ENCODE data around the gene STMN1.
A peak's percentile ranks its signal among the peaks of the same experiment; 100 is the strongest.

The STMN1 gene

GRCh38 chr1:25922056-25922970 is 16.1 kb upstream of the STMN1 start:
- DNase-seq (ENCODE audit: extremely low read depth in 1 of 2, low read depth in 1 of 2): peak in 1 of 2 donors; percentile 12

GRCh38 chr1:25918615-25919014 is 12.4 kb upstream of the STMN1 start:
- no peak for DNase-seq (ENCODE audit: extremely low read depth in 1 of 2, low read depth in 1 of 2)

- DNase-seq (ENCODE audit: extremely low read depth in 1 of 2, low read depth in 1 of 2): no peak
Measured at GRCh38 chr1:25917996-25918395, 11.8 kb upstream of the STMN1 start.

- no peak for DNase-seq (ENCODE audit: extremely low read depth in 1 of 2, low read depth in 1 of 2)
Measured at GRCh38 chr1:25916460-25916859, 10.2 kb upstream of the STMN1 start.

- no peak for DNase-seq (ENCODE audit: extremely low read depth in 1 of 2, low read depth in 1 of 2)
Measured at GRCh38 chr1:25914074-25914995, 8.1 kb upstream of the STMN1 start.

GRCh38 chr1:25913206-25913605 is 7.0 kb upstream of the STMN1 start:
- no peak for DNase-seq (ENCODE audit: extremely low read depth in 1 of 2, low read depth in 1 of 2)

- no peak for DNase-seq (ENCODE audit: extremely low read depth in 1 of 2, low read depth in 1 of 2)
Measured at GRCh38 chr1:25912076-25912831, 6.0 kb upstream of the STMN1 start.

- no peak for DNase-seq (ENCODE audit: extremely low read depth in 1 of 2, low read depth in 1 of 2)
Measured at GRCh38 chr1:25911162-25911561, 4.9 kb upstream of the STMN1 start.

- DNase-seq (ENCODE audit: extremely low read depth in 1 of 2, low read depth in 1 of 2): no peak
Measured at GRCh38 chr1:25909040-25909439, 2.8 kb upstream of the STMN1 start.

- no peak for DNase-seq (ENCODE audit: extremely low read depth in 1 of 2, low read depth in 1 of 2)
Measured at GRCh38 chr1:25908161-25908560, 1.9 kb upstream of the STMN1 start.

GRCh38 chr1:25907601-25908000 is 1.4 kb upstream of the STMN1 start:
- DNase-seq (ENCODE audit: extremely low read depth in 1 of 2, low read depth in 1 of 2): no peak

- DNase-seq (ENCODE audit: extremely low read depth in 1 of 2, low read depth in 1 of 2): no peak
Measured at GRCh38 chr1:25906644-25907300, 553 bp upstream of the STMN1 start.

GRCh38 chr1:25904943-25905679 is 1.1 kb downstream of the STMN1 start:
- peak; percentile 94 to 96 for DNase-seq (ENCODE audit: extremely low read depth in 1 of 2, low read depth in 1 of 2)

GRCh38 chr1:25903986-25904385 is 2.2 kb downstream of the STMN1 start:
- DNase-seq (ENCODE audit: extremely low read depth in 1 of 2, low read depth in 1 of 2): no peak

GRCh38 chr1:25902462-25902861 is 3.8 kb downstream of the STMN1 start:
- no peak for DNase-seq (ENCODE audit: extremely low read depth in 1 of 2, low read depth in 1 of 2)

- DNase-seq (ENCODE audit: extremely low read depth in 1 of 2, low read depth in 1 of 2): no peak
Measured at GRCh38 chr1:25900219-25900618, 6.0 kb downstream of the STMN1 start.

- DNase-seq (ENCODE audit: extremely low read depth in 1 of 2, low read depth in 1 of 2): no peak
Measured at GRCh38 chr1:25899792-25900191, 6.4 kb downstream of the STMN1 start.

GRCh38 chr1:25898223-25899015 is 7.8 kb downstream of the STMN1 start:
- no peak for DNase-seq (ENCODE audit: extremely low read depth in 1 of 2, low read depth in 1 of 2)

GRCh38 chr1:25897754-25898153 is 8.5 kb downstream of the STMN1 start:
- DNase-seq (ENCODE audit: extremely low read depth in 1 of 2, low read depth in 1 of 2): no peak

All from stimulated activated CD8-positive, alpha-beta memory T cell treated with anti-CD3 and anti-CD28 coated beads, Interleukin-7, amount 100 ng/mL, for 48 hours (primary cell).